Measurements from ENCODE around the gene UMAD1. TPM values are rescaled to one million over a fixed set of nuclear protein-coding genes. Genes with fewer than 3 reads are reported as not detected.

UMAD1 gene
- polyA plus RNA-seq, 1 of the 3 experiments (the other 2 are of a cell fraction), result 13.9 TPM

DNA sequence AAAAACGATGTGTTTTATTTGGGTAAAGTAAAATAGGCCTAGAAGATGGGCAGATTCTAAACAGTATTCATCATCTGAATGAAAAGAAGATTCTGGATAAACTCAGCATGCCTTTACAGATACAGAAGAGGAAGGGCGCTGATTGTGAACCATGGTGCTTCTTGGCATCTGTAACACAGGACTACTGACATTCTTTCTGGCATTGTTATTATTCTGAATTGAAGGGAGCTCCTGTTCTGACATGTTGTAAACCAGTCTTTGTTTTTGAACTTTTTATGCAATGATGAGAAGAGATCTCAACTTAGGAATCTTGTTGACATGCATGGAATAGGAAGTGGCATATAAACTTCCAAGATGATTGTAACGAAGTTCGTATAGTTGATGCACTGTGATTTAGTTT is 64.3 kb downstream of the UMAD1 start:
- CTCF ChIA-PET, result no interaction called here

More for the DNA sequence above, 64.3 kb downstream of the UMAD1 start:
- no peaks in the 10 kb centered on the region for H4K20me1 ChIP-seq (ENCODE audit: insufficient read depth)
- H3K9me3 ChIP-seq, result no peaks in the 10 kb centered on the region
- H2AFZ ChIP-seq (ENCODE audit: low read depth), result no peak overlapping the region
- 94% methylated on average over 4 of the region's 4 CpGs for WGBS (ENCODE audit: low lambda C conversion rate)
- no peaks in the 10 kb centered on the region for H3K36me3 ChIP-seq (replicated peaks in 1 of 2; ENCODE audit: control insufficient read depth in 1 of 2, insufficient read depth in 2 of 2, low read length in 1 of 2)
- H3K27ac ChIP-seq (ENCODE audit: low read depth in 2 of 2, low read length in 1 of 2), result no peak overlapping the region
- H3K4me2 ChIP-seq, result no peak overlapping the region
- H3K27me3 ChIP-seq (ENCODE audit: insufficient read depth), result no peaks in the 10 kb centered on the region
- TF ChIP-seq JUND (IDR thresholded peaks at IDR 0.05) (no peak), RAD21 (IDR thresholded peaks at IDR 0.05; ENCODE audit: low read length) (no peak), RXRA (IDR thresholded peaks at IDR 0.05; ENCODE audit: borderline replicate concordance, low read depth) (no peak), FOXJ3 (CRISPR knock-in tag; IDR thresholded peaks at IDR 0.05) (no peak), ELF1 (IDR thresholded peaks at IDR 0.05) (no peak), YY1 (IDR thresholded peaks at IDR 0.05; ENCODE audit: low read depth) (no peak), MEF2A (IDR thresholded peaks at IDR 0.05; ENCODE audit: borderline replicate concordance, low read depth) (no peak), TAF1 (IDR thresholded peaks at IDR 0.05; ENCODE audit: borderline replicate concordance, low read depth, low read length) (no peak), SMC3 (IDR thresholded peaks at IDR 0.05; ENCODE audit: low read depth, low read length) (no peak), SIN3A (IDR thresholded peaks at IDR 0.05; ENCODE audit: borderline replicate concordance, low read depth, low read length) (no peak), NFIC (IDR thresholded peaks at IDR 0.05; ENCODE audit: borderline replicate concordance) (no peak), FOXM1 (IDR thresholded peaks at IDR 0.05; ENCODE audit: low read depth) (no peak), RFX5 (IDR thresholded peaks at IDR 0.05; ENCODE audit: low read length) (no peak), TCF12 (IDR thresholded peaks at IDR 0.05) (no peak), RCOR1 (IDR thresholded peaks at IDR 0.05; ENCODE audit: low read length) (no peak)
- TF ChIP-seq, protein P1, sequence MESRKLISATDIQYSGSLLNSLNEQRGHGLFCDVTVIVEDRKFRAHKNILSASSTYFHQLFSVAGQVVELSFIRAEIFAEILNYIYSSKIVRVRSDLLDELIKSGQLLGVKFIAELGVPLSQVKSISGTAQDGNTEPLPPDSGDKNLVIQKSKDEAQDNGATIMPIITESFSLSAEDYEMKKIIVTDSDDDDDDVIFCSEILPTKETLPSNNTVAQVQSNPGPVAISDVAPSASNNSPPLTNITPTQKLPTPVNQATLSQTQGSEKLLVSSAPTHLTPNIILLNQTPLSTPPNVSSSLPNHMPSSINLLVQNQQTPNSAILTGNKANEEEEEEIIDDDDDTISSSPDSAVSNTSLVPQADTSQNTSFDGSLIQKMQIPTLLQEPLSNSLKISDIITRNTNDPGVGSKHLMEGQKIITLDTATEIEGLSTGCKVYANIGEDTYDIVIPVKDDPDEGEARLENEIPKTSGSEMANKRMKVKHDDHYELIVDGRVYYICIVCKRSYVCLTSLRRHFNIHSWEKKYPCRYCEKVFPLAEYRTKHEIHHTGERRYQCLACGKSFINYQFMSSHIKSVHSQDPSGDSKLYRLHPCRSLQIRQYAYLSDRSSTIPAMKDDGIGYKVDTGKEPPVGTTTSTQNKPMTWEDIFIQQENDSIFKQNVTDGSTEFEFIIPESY (IDR thresholded peaks at IDR 0.05; ENCODE audit: borderline replicate concordance, low read depth), result no peak
- TF ChIP-seq, protein P2, sequence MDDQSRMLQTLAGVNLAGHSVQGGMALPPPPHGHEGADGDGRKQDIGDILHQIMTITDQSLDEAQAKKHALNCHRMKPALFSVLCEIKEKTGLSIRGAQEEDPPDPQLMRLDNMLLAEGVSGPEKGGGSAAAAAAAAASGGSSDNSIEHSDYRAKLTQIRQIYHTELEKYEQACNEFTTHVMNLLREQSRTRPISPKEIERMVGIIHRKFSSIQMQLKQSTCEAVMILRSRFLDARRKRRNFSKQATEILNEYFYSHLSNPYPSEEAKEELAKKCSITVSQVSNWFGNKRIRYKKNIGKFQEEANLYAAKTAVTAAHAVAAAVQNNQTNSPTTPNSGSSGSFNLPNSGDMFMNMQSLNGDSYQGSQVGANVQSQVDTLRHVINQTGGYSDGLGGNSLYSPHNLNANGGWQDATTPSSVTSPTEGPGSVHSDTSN (IDR thresholded peaks at IDR 0.05), result no peak
- TF ChIP-seq, protein P3, sequence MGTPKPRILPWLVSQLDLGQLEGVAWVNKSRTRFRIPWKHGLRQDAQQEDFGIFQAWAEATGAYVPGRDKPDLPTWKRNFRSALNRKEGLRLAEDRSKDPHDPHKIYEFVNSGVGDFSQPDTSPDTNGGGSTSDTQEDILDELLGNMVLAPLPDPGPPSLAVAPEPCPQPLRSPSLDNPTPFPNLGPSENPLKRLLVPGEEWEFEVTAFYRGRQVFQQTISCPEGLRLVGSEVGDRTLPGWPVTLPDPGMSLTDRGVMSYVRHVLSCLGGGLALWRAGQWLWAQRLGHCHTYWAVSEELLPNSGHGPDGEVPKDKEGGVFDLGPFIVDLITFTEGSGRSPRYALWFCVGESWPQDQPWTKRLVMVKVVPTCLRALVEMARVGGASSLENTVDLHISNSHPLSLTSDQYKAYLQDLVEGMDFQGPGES (IDR thresholded peaks at IDR 0.05; ENCODE audit: low read depth, low read length), result no peak
- TF ChIP-seq, protein P4, sequence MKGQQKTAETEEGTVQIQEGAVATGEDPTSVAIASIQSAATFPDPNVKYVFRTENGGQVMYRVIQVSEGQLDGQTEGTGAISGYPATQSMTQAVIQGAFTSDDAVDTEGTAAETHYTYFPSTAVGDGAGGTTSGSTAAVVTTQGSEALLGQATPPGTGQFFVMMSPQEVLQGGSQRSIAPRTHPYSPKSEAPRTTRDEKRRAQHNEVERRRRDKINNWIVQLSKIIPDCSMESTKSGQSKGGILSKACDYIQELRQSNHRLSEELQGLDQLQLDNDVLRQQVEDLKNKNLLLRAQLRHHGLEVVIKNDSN (IDR thresholded peaks at IDR 0.05; ENCODE audit: borderline replicate concordance, low read depth), result no peak
- POLR2A ChIA-PET, result no interaction called here
- H3F3A ChIP-seq (replicated peaks; ENCODE audit: insufficient read depth), result no peaks in the 10 kb centered on the region
- H3K4me1 ChIP-seq (ENCODE audit: control insufficient read depth in 1 of 2, insufficient read depth in 2 of 2, low read depth in 1 of 2, low read length in 1 of 2), result peaks cover 14 to 33% of the 10 kb centered on the region in 2 experiments; a peak in 3 of 4 replicates
- H3K79me2 ChIP-seq (ENCODE audit: insufficient read depth), result no peaks in the 10 kb centered on the region; the same call in 1 of the 2 replicates
- no peak overlapping the region for H3K4me3 ChIP-seq (ENCODE audit: low read depth in 2 of 2, low read length in 1 of 2)
- no peaks in the 10 kb centered on the region for H3K9me2 ChIP-seq
- no peak overlapping the region for H3K9ac ChIP-seq
- no peak for DNase-seq
